Inflammatory macrophage treated with lipopolysaccharide for 1 hour (primary cell): ENCODE results near the gene SPCS2.
"Not testable (repeated sequence)": the region's sequence is repeated elsewhere in the genome, so short reads cannot be mapped to it uniquely, and the experiment has no call there.

Experiments
- DNase-seq, 2 donors: peaks; one replicate each; pipeline ENCODE4 v3.0.0-alpha.2; 2020 to 2022

Gene SPCS2

GRCh38 chr11:74950374-74950969, 1.4 kb downstream of the SPCS2 start:
- DNase-seq, result no peak

- no peak for DNase-seq
Measured at GRCh38 chr11:74951226-74951625, 2.2 kb downstream of the SPCS2 start.

GRCh38 chr11:74952752-74953151, 3.7 kb downstream of the SPCS2 start:
- DNase-seq, result no peak

GRCh38 chr11:74953451-74953850, 4.4 kb downstream of the SPCS2 start:
- peak; percentile 41 to 74 for DNase-seq

GRCh38 chr11:74954199-74954598, 5.1 kb downstream of the SPCS2 start:
- DNase-seq, result no peak

GRCh38 chr11:74956397-74957015, 7.4 kb downstream of the SPCS2 start:
- DNase-seq, result peak; percentile 74 to 80

- DNase-seq, result peak in 1 of 2 donors; percentile 38
Measured at GRCh38 chr11:74957937-74958629, 9.0 kb downstream of the SPCS2 start.

- DNase-seq, result not testable (repeated sequence)
Measured at GRCh38 chr11:74960128-74960527, 11.1 kb downstream of the SPCS2 start.

GRCh38 chr11:74966651-74967050, 17.6 kb downstream of the SPCS2 start:
- no peak for DNase-seq

GRCh38 chr11:74970852-74971395, 21.9 kb downstream of the SPCS2 start:
- DNase-seq, result peak in 1 of 2 donors; percentile 59

GRCh38 chr11:74971424-74971823, 22.4 kb downstream of the SPCS2 start:
- no peak for DNase-seq

- no peak for DNase-seq
Measured at GRCh38 chr11:74978041-74978440, 29.0 kb downstream of the SPCS2 start.

- peak in 1 of 2 donors; percentile 57 for DNase-seq
Measured at GRCh38 chr11:74980634-74981033, 31.6 kb downstream of the SPCS2 start.

- no peak for DNase-seq
Measured at GRCh38 chr11:74981888-74982287, 32.8 kb downstream of the SPCS2 start.

- no peak for DNase-seq
Measured at GRCh38 chr11:74984070-74984469, 35.0 kb downstream of the SPCS2 start.

- no peak for DNase-seq
Measured at GRCh38 chr11:74984730-74985129, 35.7 kb downstream of the SPCS2 start.

- DNase-seq, result peak; percentile 60 to 69
Measured at GRCh38 chr11:74988541-74989259, 39.6 kb downstream of the SPCS2 start, which contains the start of gene NEU3. Gene NEU3, plus strand, starts transcription at chr11:74988933. Its CDS starts 128 bp downstream, at chr11:74989061.

GRCh38 chr11:74989260-74989638, 40.2 kb downstream of the SPCS2 start:
- DNase-seq, result peak; percentile 23 to 55

GRCh38 chr11:74990150-74990549, 41.1 kb downstream of the SPCS2 start:
- DNase-seq, result peak; percentile 84 to 87

- DNase-seq, result peak in 1 of 2 donors; percentile 5
Measured at GRCh38 chr11:74990941-74991340, 41.9 kb downstream of the SPCS2 start.

GRCh38 chr11:74992852-74993251, 43.8 kb downstream of the SPCS2 start:
- no peak for DNase-seq

- no peak for DNase-seq
Measured at GRCh38 chr11:75000975-75001354, 51.9 kb downstream of the SPCS2 start.

GRCh38 chr11:75001686-75002085, 52.6 kb downstream of the SPCS2 start:
- no peak for DNase-seq
